Measurements from ENCODE around the gene SLC12A2.

SLC12A2 gene

GRCh38 chr5:128097781-128098180 is 14.2 kb downstream of the SLC12A2 start:
- no peak for DNase-seq

GRCh38 chr5:128099944-128100343 is 16.4 kb downstream of the SLC12A2 start:
- no peak for DNase-seq

- no peak for DNase-seq
Observed at GRCh38 chr5:128100860-128101557, 17.4 kb downstream of the SLC12A2 start.

GRCh38 chr5:128101676-128102075 is 18.1 kb downstream of the SLC12A2 start:
- DNase-seq: no peak

GRCh38 chr5:128105203-128105602 is 21.6 kb downstream of the SLC12A2 start:
- no peak for DNase-seq

GRCh38 chr5:128109138-128109537 is 25.6 kb downstream of the SLC12A2 start:
- no peak for DNase-seq

- no peak for DNase-seq
Observed at GRCh38 chr5:128109766-128110165, 26.2 kb downstream of the SLC12A2 start.

- no peak for DNase-seq
Observed at GRCh38 chr5:128111818-128112448, 28.4 kb downstream of the SLC12A2 start.

GRCh38 chr5:128116445-128116844 is 32.9 kb downstream of the SLC12A2 start:
- DNase-seq: no peak

GRCh38 chr5:128118214-128118613 is 34.6 kb downstream of the SLC12A2 start:
- no peak for DNase-seq

- no peak for DNase-seq
Observed at GRCh38 chr5:128121651-128122050, 38.1 kb downstream of the SLC12A2 start.

- no peak for DNase-seq
Observed at GRCh38 chr5:128123936-128124335, 40.4 kb downstream of the SLC12A2 start.

- no peak for DNase-seq
Observed at GRCh38 chr5:128126241-128126640, 42.7 kb downstream of the SLC12A2 start.

GRCh38 chr5:128132499-128132898 is 48.9 kb downstream of the SLC12A2 start:
- no peak for DNase-seq

GRCh38 chr5:128135286-128135685 is 51.7 kb downstream of the SLC12A2 start:
- no peak for DNase-seq

GRCh38 chr5:128143911-128144310 is 60.3 kb downstream of the SLC12A2 start:
- DNase-seq: no peak

GRCh38 chr5:128144491-128144890 is 60.9 kb downstream of the SLC12A2 start:
- no peak for DNase-seq

- no peak for DNase-seq
Observed at GRCh38 chr5:128146671-128147070, 63.1 kb downstream of the SLC12A2 start.

- DNase-seq: no peak
Observed at GRCh38 chr5:128154943-128155342, 71.4 kb downstream of the SLC12A2 start.

GRCh38 chr5:128155776-128156175 is 72.2 kb downstream of the SLC12A2 start:
- no peak for DNase-seq

- no peak for DNase-seq
Observed at GRCh38 chr5:128156521-128156920, 73.0 kb downstream of the SLC12A2 start.

GRCh38 chr5:128158342-128158741 is 74.8 kb downstream of the SLC12A2 start:
- no peak for DNase-seq

- DNase-seq: no peak
Observed at GRCh38 chr5:128163991-128164390, 80.4 kb downstream of the SLC12A2 start.

GRCh38 chr5:128169401-128170017 is 85.9 kb downstream of the SLC12A2 start:
- DNase-seq: no peak

Data from stimulated activated CD4-positive, alpha-beta T cell treated with anti-CD3 and anti-CD28 coated beads, Interleukin-4, amount 100 ng/mL, for 1 hour (primary cell).